NCI-H2196 treated with DMSO at 0.1 percent for 48 hours (cell line): ENCODE results near the gene CST7.

Experiments used
- DNase-seq: peaks from one replicate; lab custom pipeline; 2025; ENCODE audit not compliant: unreplicated experiment; lab: John Stamatoyannopoulos, UW

Gene CST7

DNA sequence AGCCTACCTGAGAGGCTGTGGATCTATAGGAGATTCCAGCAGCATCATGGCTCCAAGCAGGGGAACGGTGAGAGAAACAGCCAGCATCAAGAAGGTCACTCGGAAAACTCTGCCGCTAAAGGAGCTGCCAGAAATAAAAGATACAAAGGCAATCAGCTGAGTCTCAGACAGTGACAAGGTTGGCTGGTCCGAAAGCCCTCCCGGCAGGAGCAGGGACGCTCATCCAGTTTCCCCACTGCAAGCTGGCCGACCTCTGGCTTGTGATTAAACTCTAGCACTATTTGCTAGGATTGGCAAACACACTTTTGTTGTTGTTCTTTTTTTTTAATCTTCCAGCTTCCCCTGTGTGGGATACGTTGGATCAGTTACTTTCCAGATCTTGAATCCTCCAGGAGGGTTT is 34.8 kb downstream of the CST7 start:
- DNase-seq, result no peak

DNA sequence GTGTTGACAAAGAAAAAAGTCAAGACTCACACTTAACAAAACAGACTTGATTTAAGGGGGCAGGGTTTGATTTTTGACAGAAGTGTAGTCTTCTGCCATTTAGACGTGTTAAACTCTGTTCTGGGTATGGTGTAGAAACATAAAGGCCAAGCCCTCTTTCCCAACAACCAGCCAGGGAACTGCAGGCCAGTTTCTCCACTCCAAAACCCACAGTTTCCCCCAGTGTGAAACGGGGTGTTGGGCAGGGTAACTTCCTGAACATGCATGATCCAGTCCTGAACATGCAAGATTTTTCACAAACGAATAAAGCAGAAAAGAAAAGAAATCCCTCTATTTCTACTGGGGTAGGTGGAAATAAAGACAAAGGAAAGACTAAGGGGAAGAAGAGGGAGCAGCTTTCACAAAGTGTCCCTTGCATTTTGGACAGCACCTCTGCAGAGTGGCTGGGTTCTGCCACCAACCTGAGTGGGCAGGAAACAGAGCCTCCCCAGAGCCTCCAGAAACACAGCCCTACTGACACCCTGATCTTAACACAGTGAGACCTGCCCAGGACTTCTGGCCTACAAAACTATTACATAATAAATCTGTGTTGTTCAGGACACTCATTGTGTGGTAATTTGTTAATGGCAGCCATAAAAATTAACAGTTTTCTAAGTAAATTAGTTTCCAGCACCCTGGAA is 36.0 kb downstream of the CST7 start:
- no peak for DNase-seq

DNA sequence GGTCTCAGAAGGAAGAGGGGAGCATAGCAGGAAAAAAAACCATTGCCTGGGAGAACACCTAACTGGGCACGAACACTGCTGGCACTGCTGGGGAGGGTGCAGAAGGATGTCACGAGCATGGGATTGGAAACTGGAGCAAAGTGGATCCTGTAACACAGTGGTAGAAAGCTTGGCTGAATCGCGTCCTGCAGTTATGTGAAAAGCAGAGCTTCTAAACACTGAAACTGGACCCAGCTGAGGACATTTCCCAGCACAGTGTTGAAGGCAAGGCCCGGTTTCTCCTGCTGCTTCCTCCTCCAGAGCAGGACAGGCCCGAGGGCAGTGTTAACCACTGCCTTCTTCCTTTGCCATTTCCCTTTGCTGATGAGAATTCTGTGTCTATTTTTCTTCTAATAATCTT is 36.7 kb downstream of the CST7 start:
- no peak for DNase-seq

DNA sequence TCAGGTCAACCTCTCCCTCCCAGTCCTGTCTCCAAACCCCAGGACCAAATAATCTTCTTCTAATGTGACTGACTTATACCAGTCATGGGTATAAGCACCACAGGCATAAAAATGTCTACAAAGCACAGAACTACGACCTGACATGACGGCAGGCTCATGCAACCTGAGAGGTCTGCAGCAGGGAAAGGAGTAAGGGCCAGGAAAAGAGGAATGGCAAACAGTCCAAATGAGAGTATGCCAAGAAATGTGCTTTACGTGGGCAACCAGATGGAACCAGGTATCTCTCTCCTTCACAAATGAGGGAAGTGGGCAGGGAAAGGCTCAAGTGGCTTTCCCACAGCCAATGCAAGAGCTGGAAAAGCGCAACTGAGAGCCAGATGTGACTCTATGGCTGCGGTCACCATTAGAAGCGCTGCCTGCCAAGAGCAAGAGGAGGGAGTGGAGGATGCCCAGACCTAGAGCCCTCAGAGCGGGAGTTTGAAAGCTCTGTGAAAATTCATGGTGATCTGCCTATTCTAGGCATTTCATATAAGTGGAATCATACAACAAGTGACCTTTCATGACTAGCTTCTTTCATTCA is 37.5 kb downstream of the CST7 start:
- peak; percentile 73 for DNase-seq

DNA sequence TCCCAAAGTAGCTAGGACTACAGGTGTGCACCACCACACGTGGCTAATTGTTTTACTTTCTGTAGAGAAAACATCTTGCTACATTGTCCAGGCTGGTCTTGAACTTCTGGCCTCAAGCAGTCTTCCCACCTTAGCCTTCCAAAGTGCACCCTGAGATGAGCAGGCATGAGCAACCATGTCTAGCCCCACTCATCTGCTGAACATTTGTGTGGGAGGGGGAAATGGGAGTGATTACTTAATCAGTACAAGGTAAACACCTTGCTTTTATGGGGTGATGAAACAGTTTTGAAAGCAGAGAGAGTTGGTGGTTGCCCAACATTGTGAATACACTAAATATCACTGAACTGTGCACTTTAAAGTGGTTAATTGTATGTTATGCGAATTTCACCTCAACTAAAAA is 38.2 kb downstream of the CST7 start:
- DNase-seq, result no peak

DNA sequence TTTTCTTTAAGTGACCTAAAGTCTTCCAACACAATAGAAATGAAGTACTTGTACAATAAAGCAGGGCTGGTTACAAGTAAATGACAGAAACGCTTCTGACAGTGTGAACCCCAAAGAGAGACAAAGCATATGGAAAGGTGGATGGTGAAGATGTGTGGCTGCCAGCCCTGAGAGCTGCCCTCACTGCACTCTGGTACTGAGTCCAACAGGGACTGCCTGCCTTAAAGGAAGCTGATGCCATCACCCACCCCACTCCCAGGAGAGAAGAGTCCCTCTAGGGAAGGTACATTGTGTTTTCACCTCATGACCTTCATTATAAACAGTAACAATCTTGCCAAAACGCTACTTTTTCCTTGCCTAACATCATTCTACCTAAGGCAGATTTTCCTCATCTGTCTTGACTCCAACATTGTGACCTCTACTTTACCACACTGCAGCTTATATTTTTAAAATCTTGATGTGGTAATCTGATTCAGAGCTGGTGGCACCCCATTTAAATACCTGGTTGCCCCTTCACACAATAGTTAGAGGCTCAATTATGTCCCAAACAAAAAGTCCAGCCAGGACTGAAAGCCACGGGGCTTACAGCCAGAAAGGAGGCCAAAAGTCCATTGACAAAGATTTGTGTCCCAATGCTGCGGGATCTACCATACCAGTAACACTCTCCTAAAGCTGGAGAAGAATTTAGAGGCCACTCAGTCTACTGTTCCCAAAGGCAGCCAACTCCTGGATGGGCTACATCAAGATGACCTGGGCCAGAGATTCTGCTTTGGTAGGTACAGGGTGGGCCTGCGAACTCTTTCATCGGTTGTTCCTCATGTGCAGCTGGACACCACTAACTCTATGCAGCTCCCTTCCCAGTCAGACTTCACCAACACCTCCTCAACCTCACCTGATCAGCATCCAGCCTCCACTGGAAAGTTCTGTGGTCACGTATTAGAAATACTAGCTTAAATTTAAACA is 39.1 kb downstream of the CST7 start:
- no peak for DNase-seq

DNA sequence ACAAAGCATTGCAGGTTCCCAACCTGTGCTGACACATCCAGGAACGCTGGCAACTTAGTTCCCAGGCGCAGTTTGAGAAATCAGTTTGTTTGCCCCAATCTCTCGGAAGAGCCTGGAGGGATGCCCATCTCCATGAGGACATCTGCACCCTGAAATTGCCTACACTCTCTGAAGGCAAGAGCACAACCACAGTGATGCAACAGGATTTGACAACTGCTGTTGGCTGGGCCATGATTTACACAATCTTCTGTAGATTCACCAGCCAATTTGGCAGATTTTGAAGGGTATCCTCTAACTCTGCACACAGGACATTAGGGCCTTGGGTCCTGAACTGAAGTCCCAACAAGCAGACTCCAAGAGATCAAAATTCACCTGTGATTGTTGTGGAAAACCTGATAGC is 40.1 kb downstream of the CST7 start:
- no peak for DNase-seq

DNA sequence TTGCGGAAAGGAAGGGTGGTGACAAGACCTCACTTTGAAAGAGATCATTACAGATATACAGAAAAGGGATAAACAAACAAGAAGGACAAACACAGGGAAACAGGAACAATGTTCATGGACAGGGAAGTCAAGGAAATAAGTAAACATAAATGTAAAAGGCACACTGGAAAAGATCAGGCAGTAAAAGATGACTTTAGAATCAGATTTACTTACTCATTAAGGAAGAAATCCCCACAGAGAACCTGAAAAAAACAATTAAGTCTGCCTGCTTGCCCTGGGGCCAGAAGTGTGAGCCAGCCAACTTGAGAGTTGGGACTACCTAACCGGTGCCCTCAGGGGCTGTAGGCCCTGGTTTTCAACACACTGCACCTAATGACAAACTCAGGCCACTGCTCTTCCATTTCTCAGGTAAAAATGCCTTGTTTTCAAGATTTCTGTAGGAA is 41.8 kb downstream of the CST7 start:
- DNase-seq, result no peak

DNA sequence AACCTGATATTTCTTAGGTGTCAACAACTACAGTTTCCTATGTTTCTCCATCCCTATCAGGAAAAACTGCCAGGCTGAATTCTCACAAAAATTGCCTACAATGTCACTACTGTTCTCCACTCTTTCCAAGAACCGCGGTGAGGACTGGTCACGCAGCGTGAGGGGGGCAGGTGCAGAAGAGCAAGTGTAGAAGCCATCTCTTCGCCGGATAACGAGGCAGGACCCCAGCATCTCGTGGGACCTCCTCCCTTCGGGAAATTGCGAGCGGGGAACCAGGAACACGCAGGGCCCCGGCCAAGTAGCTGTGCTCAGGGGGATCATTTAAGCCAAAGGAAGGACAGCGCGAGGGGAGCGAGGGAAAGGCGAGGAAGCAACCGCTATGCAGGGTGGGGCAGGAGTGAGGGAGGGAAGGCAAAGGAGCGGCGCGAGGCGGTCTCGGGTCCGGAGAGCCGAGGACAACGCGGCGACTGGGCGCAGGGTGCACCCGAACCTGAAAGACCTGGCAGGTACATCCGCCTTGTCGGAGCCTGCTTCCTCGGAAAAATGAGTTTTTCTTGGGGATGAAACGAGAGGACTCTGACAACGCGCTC is 42.9 kb downstream of the CST7 start:
- DNase-seq, result no peak

DNA sequence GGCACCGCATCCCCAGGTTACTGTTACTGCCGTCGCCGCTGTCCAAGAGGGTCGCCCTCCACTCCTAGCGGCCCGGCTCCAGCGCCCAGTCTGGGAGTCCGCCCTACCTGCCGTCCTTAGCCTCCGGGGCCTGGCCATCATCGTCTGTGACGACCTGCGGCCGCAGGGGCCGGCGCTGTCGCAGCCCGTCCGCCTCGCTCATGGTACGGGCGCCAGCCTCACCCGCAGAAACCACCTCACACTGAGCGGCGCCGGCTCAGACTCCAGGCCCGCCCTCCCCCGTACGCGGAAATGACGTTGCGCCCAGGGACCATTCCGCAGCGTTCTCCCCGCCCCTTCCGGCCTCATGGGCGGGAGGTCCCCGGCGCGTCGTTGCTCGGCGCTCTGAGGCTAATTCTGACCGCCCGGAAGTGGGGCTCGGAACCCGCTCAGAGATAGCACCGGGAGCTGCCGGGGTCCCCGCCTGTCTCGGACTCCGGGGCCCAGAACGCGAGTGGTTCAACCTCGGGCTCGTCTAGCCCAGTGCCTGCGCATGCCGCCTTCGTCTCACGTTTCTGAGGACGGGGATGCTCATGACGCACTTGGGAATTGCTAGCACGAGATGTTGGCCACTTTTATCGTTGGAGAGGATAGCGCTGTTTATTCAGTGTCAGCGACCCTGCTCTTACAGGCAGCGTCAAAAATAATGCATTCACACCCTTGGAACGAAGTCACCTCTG is 43.6 kb downstream of the CST7 start, which contains the start of gene APMAP:
Gene APMAP (minus strand): TSS at position 265 of the 719 bp plus-strand sequence. CDS start 63 bp downstream, at position 202.
- DNase-seq, result peak; percentile 91

DNA sequence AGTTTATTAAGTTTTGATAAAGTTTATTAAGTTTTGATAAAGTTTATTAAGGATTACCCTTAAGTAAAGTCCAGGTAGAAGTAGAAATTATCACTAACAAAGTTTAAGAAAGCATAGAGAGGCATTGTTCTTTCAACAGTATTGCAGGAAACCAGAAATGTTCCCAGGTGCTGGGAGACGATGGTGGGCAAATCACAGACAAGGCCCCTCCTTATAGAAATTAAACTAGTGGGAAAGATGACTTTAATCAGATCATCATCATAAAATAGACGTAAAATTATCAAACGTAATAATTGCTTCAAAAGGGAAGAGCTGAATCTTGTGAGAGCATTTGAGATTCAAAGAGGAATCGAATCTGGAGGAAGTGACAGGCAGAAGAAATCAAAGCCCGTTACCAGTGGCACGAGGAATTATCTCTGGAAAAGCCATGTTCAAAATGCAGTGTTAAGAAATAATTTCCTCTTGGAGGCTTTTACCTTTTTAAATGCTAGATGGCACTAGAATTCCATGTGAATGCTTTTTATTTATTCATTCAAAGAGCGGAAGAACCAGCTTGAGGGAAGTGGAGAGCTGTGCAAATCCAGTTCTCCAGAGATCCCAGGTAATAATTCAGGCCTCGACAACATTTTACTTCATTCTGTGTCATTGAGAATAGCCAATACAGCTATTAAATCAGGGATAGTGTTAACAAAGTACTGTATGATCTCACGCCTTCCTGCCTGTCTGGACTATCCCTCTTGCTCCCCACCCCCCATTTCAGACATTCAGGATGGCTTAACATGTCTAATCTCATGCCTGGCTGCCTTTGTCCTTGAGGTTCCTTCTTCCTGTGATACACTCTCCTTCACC is 44.5 kb downstream of the CST7 start:
- peak; percentile 37 for DNase-seq

DNA sequence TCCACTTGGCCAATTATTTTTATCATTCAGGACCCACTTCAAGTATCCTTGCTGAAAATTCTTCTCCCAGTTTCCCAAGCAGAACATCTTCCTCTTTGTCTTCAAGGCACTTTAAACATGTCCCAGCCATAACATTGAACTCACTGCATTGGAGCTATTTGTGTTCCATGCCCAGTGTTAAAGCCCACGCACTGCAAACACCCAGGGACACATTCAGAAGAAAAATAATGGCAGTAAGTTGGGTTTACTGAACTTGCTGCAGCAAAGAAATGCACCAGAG is 45.1 kb downstream of the CST7 start:
- DNase-seq, result no peak

DNA sequence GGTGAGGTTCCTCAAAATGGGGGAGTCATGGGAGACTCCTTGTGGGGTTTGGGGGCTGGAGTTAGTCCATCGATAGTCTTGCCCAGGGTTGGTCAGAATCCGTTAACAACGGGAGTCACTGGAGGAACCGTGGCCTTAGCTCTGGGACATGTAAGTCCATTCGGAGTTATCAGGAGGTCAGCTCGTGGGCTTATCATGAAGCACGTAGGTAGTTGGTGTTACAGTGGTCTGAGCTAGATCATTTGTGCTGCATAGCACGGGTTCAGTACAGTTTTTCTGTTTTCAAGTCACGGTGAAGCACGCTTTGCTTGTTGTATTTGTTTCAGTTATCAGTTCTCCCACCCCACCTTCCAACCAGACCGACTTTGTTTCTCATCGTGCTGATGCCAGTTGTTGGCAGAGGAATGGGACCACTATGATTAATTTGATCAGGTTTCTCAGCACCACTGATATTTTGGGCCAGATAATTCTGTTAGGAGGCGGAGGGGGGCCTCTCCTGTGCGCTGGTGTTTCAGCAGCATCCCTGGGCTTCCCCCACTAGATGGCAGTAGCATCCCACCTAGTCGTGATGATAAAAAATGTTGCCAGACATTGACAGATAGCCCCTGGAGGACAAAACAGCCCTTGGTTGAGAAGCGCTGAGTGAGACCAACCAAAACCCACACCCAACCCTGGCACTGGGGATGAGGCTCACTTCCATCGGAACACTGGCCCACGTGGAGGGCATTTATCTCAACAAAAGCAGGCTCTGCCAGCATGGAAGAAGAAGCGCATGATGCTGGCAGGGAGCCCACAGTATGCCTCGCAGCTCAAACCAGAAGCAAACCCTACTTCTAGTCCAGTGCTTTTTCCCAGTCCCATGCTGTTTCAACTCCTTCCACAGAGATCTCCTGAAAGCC is 45.6 kb downstream of the CST7 start:
- DNase-seq, result peak; percentile 58

DNA sequence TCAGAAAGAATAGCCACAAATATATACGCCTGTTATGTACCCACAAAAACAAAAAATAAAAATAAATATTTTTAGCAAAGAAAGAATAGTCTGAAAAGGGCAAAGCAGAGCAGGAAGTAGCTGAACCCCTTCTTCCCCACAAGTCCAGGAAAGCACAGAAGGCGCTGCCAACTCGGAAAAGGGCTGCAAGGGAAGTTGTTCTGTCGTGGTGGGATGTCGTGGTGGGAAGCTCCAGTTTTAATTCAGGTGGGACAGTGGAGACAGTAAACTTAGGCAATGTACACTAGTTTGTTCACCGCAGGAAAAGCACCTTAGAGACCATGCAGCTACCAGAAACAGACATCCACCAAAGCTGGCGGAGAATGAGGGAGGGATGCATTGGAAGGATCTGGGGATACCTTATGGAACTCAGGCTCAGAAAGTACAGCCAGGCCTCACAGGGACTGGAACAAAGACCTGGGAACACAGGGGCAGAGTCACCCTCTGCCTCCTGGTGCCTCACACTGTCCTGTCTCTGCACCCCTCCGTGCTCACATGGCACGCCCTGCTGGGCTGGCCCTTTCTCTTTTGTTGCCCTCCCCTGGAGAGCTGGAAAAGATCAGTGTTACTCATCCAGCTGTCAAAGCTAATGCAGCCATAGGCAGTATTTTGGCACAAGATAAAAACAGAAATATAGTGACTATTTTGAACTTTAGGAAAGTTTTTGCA is 46.8 kb downstream of the CST7 start:
- no peak for DNase-seq

DNA sequence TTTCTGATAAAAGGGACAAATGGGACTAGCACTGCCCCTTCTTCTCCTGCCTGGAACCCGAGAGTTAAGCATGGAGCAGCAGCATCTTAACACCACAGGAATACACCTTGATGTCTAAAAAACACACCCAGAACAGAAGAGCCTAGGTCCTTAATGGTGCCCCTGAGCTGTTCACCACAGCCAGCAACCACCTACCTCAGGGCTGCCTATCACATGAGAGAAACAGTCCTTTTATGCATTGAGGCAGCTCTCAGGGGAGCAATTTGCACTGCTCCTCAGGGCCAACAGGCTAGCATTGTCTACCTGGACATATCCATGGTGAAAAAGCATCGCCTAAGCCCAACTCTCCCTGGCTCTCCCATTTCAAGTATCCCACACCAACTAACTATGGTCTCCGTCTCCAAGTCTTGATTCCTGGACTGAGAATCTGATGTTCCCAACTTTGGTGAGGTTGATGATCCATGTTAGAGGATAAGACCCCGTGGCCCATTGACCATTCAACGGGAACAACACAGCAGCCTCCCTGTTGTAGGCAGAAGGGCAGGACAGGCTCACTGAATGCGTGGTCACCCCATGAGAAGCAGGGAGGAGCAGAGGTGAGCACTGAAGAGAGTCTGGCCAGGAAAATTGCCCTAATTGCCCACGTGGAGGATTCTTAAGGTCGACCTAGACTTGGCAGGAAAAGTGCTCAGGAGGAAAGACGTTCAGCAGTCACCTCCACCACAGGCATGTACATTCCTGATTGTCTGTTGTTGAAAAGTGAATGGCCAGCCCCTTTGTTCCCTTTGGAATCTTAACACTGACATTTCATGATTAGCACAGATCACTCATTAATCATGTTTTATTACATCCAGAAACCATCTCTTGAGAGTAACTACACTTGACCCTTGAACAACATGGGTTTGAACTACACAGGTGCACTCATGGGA is 47.6 kb downstream of the CST7 start:
- DNase-seq, result no peak

DNA sequence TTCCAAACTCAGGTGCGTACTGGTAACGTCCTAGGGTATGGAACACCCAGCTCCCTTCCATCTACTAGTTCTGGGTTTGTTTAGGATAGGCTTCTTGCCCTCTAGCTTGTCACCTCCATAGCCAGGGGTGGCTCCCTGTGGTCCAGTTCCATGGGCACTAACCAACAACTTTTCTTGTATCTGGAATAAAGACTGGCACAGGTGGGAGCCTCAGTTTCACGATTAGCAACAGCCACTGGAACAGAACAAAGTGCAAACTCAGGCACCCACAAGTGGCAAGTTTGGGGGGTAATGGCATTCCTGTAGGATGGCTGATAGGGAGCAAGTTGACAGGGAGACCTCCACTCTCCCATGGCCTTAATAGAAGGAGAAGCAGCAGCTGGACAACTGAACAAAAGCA is 49.1 kb downstream of the CST7 start:
- no peak for DNase-seq
